ENCODE results near the gene GMDS.

DNA sequence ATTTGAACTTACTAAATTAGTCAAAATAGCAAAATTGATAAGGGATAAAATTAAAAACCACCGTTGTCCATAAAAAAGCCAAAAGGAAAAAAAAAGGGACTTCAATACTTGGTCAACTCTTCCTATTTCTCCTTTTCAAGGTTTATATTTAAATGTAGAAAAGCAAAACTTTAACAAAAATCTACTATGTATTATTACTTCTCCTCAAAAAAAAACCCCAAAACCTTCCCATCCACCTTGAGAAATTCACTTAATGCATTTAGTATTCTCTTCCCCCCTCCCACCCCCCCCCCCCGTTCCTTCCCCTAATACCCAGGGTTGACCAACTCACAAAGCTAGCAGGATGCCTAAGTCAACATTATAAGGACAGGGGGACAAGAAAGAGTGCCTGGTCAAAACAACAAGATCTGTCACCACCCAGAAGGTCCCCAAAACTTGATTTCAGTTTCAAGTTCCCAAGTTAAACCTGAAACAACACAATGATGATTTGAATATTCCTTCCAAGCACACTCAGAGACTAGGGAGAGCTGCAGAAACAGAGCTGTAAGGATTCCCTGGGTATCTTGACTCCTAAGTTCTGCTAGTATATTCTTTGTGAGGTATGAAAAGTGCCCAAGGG is 14.6 kb downstream of the GMDS start:
- TF ChIP-seq, protein P1, sequence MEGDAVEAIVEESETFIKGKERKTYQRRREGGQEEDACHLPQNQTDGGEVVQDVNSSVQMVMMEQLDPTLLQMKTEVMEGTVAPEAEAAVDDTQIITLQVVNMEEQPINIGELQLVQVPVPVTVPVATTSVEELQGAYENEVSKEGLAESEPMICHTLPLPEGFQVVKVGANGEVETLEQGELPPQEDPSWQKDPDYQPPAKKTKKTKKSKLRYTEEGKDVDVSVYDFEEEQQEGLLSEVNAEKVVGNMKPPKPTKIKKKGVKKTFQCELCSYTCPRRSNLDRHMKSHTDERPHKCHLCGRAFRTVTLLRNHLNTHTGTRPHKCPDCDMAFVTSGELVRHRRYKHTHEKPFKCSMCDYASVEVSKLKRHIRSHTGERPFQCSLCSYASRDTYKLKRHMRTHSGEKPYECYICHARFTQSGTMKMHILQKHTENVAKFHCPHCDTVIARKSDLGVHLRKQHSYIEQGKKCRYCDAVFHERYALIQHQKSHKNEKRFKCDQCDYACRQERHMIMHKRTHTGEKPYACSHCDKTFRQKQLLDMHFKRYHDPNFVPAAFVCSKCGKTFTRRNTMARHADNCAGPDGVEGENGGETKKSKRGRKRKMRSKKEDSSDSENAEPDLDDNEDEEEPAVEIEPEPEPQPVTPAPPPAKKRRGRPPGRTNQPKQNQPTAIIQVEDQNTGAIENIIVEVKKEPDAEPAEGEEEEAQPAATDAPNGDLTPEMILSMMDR (IDR thresholded peaks at IDR 0.05): no peak
- TF ChIP-seq POLR2AphosphoS5 (IDR thresholded peaks at IDR 0.05; ENCODE audit: insufficient read depth in 1 of 2, low read depth in 1 of 2): no peak
- no peak for TF ChIP-seq POLR2A (IDR thresholded peaks at IDR 0.05)

Data from vagina (tissue), 2 donors.